GM19452 (cell line): ENCODE results near the gene SLC30A7.

Source experiments
- ATAC-seq: cut with Tn5 transposase; IDR thresholded peaks from one replicate; pipeline ENCODE4 v1.9.1; 2021; ENCODE audit not compliant: unreplicated experiment

The SLC30A7 gene

GRCh38 chr1:100971021-100971420, 75.1 kb downstream of the SLC30A7 start:
- no peak for ATAC-seq

- no peak for ATAC-seq
Observed at GRCh38 chr1:100972185-100972584, 76.3 kb downstream of the SLC30A7 start.

- ATAC-seq = no peak
Observed at GRCh38 chr1:100976936-100977335, 81.0 kb downstream of the SLC30A7 start.

GRCh38 chr1:100979631-100980030, 83.7 kb downstream of the SLC30A7 start:
- ATAC-seq = no peak

- ATAC-seq = no peak
Observed at GRCh38 chr1:100982793-100983192, 86.9 kb downstream of the SLC30A7 start.

- no peak for ATAC-seq
Observed at GRCh38 chr1:100988121-100988520, 92.2 kb downstream of the SLC30A7 start.

- ATAC-seq = no peak
Observed at GRCh38 chr1:100989306-100990077, 93.6 kb downstream of the SLC30A7 start.

- ATAC-seq = no peak
Observed at GRCh38 chr1:100995198-100995988, 99.5 kb downstream of the SLC30A7 start.

- ATAC-seq = no peak
Observed at GRCh38 chr1:100998426-100998825, 102.5 kb downstream of the SLC30A7 start.

GRCh38 chr1:101000131-101000873, 104.4 kb downstream of the SLC30A7 start:
- ATAC-seq = no peak

GRCh38 chr1:101002551-101002950, 106.7 kb downstream of the SLC30A7 start:
- peak; percentile 60 for ATAC-seq

GRCh38 chr1:101003012-101003650, 107.2 kb downstream of the SLC30A7 start:
- no peak for ATAC-seq

GRCh38 chr1:101004061-101004460, 108.2 kb downstream of the SLC30A7 start:
- no peak for ATAC-seq

GRCh38 chr1:101004670-101005069, 108.8 kb downstream of the SLC30A7 start:
- ATAC-seq = no peak

- ATAC-seq = no peak
Observed at GRCh38 chr1:101005183-101005582, 109.3 kb downstream of the SLC30A7 start.

- ATAC-seq = no peak
Observed at GRCh38 chr1:101005871-101006270, 110.0 kb downstream of the SLC30A7 start.

- ATAC-seq = no peak
Observed at GRCh38 chr1:101006553-101006952, 110.7 kb downstream of the SLC30A7 start.

- ATAC-seq = no peak
Observed at GRCh38 chr1:101008229-101008834, 112.4 kb downstream of the SLC30A7 start.

- no peak for ATAC-seq
Observed at GRCh38 chr1:101013776-101014175, 117.9 kb downstream of the SLC30A7 start.

GRCh38 chr1:101017448-101017847, 121.6 kb downstream of the SLC30A7 start:
- no peak for ATAC-seq

GRCh38 chr1:101022294-101022693, 126.4 kb downstream of the SLC30A7 start:
- ATAC-seq = no peak
